ENCODE results near the gene LRFN5. TPM values are rescaled to one million over a fixed set of nuclear protein-coding genes. Genes with fewer than 3 reads are reported as not detected.

The LRFN5 gene
- total RNA-seq, 1 experiment from 2014 or later = 1.3 TPM

- H3K4me3 Mint-ChIP-seq = no peak overlapping the region
- Histone ChIP-seq H3K9me3 (ENCODE audit: control insufficient read depth, low read depth, low read length) (no peaks in the 10 kb centered on the region), H3K27ac (ENCODE audit: insufficient read length, low read depth, low read length) (no peak overlapping the region), H3K79me2 (ENCODE audit: insufficient read depth, low read length) (no peaks in the 10 kb centered on the region), H3K4me1 (ENCODE audit: insufficient read depth, low read length) (no peaks in the 10 kb centered on the region), H3K56ac (ENCODE audit: insufficient read length, low read depth, low read length) (no peak overlapping the region), H2BK5ac (ENCODE audit: insufficient read length, low read length) (no peak overlapping the region), H3K4me2 (ENCODE audit: insufficient read depth, insufficient read length, low read length) (no peak overlapping the region), H3T11ph (ENCODE audit: low read length) (no peak overlapping the region), H4K91ac (ENCODE audit: insufficient read length, low read depth, low read length) (no peak overlapping the region), H3K23me2 (ENCODE audit: insufficient read length, low read depth, low read length, poor library complexity, severe bottlenecking) (no peaks in the 10 kb centered on the region), H2BK12ac (ENCODE audit: insufficient read length, low read depth, low read length) (no peak overlapping the region), H2BK120ac (ENCODE audit: low read depth, low read length, poor library complexity, severe bottlenecking) (no peak overlapping the region), H3K14ac (ENCODE audit: insufficient read depth, low read length) (no peak overlapping the region), H4K5ac (ENCODE audit: insufficient read length, low read depth, low read length) (no peak overlapping the region), H3K4ac (ENCODE audit: low read depth, low read length) (no peak overlapping the region), H4K8ac (replicated peaks; ENCODE audit: insufficient read length, low read depth, low read length) (no peak overlapping the region), H2BK15ac (ENCODE audit: low read depth, low read length) (no peak overlapping the region), H3K9ac (ENCODE audit: extremely low read depth, insufficient read length, low read length) (no peak overlapping the region), H4K20me1 (ENCODE audit: control insufficient read depth, insufficient read depth, insufficient read length) (no peaks in the 10 kb centered on the region), H3K23ac (ENCODE audit: insufficient read length, low read depth, low read length) (no peak overlapping the region), H2AFZ (ENCODE audit: low read length) (no peak overlapping the region), H2AK5ac (ENCODE audit: insufficient read length, low read length) (no peak overlapping the region), H3K18ac (ENCODE audit: insufficient read length, low read depth, low read length) (no peak overlapping the region), H3K27me3 (ENCODE audit: insufficient read depth, low read length) (no peaks in the 10 kb centered on the region), H3K79me1 (ENCODE audit: insufficient read depth, low read depth, low read length, poor library complexity, severe bottlenecking) (no peaks in the 10 kb centered on the region), H2BK20ac (ENCODE audit: low read depth, low read length, poor library complexity, severe bottlenecking) (no peak overlapping the region)
- TF ChIP-seq CTCF (conservative IDR thresholded peaks at IDR 0.05) = peak; percentile 51
- H3K9me3 Mint-ChIP-seq = peaks cover 0 to 7% of the 10 kb centered on the region in 2 experiments; a peak in 3 of 5 replicates
- no CpG with 5 or more reads among the region's 2 CpGs for WGBS (ENCODE audit: extremely low coverage, insufficient read length, low lambda C conversion rate)
- H3K27ac Mint-ChIP-seq = no peak overlapping the region
- no peaks in the 10 kb centered on the region for H3K4me1 Mint-ChIP-seq
- no peak for DNase-seq
- no peaks in the 10 kb centered on the region; the same call in 1 of the 2 replicates for H3K27me3 Mint-ChIP-seq (ENCODE audit: low read depth)
- peaks cover 0 to 5% (median 0%) of the 10 kb centered on the region in 3 experiments; a peak in 2 of 7 replicates for H3K36me3 Mint-ChIP-seq (ENCODE audit: insufficient read depth in 1 of 3, low read depth in 3 of 3)
These were observed 217.8 kb downstream of the LRFN5 start for GRCh38 chr14:41824441-41824840.
